Keratinocyte (primary cell): ENCODE data around the gene SMCHD1.

Experiments used
- EZH2 ChIP-seq: IDR thresholded peaks from one replicate; pipeline ENCODE4 v1.6.1; 2012; ENCODE audit warnings: inconsistent platforms, mild to moderate bottlenecking, low read length, moderate library complexity
- TF ChIP-seq, protein P1 (sequence below), 3 experiments: IDR thresholded peaks in 1 of 3; conservative IDR thresholded peaks in 1 of 3; optimal IDR thresholded peaks in 1 of 3; 2 replicates in 2 of 3; 3 replicates in 1 of 3; pipeline versions ENCODE3 to v1.5.1; 2011; ENCODE audit warnings: low read length in 3 of 3, mild to moderate bottlenecking in 3 of 3, moderate library complexity in 2 of 3, control low read depth in 1 of 3, inconsistent platforms in 1 of 3; ENCODE audit not compliant: insufficient read depth in 2 of 3; ENCODE audit errors: extremely low read depth in 1 of 3

DNA sequence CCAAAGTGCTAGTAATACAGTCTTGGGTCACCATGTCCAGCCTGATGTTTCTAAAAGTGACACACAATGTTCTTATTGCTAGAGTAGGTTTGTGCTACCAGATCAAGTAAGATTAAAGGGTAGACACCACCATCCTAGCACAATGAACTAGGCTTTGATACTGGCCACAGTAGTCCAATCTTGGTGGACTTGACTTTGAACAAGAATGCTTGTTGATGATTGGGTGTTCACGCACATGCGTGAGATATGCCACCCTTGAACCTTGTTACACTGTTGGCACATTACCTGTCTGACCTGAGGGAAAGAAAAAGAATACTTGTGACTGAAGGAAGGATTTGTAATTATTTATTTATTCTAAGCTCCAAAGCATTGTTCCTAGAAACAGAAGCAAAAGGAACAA lies 119.1 kb downstream of the SMCHD1 start:
- TF ChIP-seq, protein P1, sequence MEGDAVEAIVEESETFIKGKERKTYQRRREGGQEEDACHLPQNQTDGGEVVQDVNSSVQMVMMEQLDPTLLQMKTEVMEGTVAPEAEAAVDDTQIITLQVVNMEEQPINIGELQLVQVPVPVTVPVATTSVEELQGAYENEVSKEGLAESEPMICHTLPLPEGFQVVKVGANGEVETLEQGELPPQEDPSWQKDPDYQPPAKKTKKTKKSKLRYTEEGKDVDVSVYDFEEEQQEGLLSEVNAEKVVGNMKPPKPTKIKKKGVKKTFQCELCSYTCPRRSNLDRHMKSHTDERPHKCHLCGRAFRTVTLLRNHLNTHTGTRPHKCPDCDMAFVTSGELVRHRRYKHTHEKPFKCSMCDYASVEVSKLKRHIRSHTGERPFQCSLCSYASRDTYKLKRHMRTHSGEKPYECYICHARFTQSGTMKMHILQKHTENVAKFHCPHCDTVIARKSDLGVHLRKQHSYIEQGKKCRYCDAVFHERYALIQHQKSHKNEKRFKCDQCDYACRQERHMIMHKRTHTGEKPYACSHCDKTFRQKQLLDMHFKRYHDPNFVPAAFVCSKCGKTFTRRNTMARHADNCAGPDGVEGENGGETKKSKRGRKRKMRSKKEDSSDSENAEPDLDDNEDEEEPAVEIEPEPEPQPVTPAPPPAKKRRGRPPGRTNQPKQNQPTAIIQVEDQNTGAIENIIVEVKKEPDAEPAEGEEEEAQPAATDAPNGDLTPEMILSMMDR (optimal IDR thresholded peaks at IDR 0.05 in 1 of 3, IDR thresholded peaks at IDR 0.05 in 1 of 3, conservative IDR thresholded peaks at IDR 0.05 in 1 of 3; ENCODE audit: extremely low read depth in 1 of 3, insufficient read depth in 2 of 3, low read length in 3 of 3) = no peak
- TF ChIP-seq EZH2 = no peak
